Liver (tissue), 3 donors: ENCODE data around the gene CDH15.
A peak's percentile ranks its signal among the peaks of the same experiment; 100 is the strongest.

Experiments used
- GABPA ChIP-seq, 2 donors: IDR thresholded peaks in 1 of 2; conservative IDR thresholded peaks in 1 of 2; 2 replicates each; pipeline ENCODE4 v1.6.1; 2016; ENCODE audit warnings: antibody characterized with exemption in 2 of 2, mild to moderate bottlenecking in 1 of 2, moderate library complexity in 1 of 2
- TF ChIP-seq, protein P1 (sequence below): IDR thresholded peaks from 2 replicates; pipeline ENCODE4 v1.6.1; 2016; ENCODE audit warnings: antibody characterized with exemption, mild to moderate bottlenecking
- TF ChIP-seq, protein P2 (sequence below): fragments of 150-350 bp; IDR thresholded peaks from 2 replicates; pipeline ENCODE4 v1.5.1; 2017; ENCODE audit warnings: improper control_type of control experiment, low read depth, low read length; ENCODE audit not compliant: missing input control
- donor health status: healthy.
- donor health status: healthy.

GRCh38 chr16:89216315-89217137, 45.0 kb downstream of the CDH15 start:
- TF ChIP-seq, protein P1, sequence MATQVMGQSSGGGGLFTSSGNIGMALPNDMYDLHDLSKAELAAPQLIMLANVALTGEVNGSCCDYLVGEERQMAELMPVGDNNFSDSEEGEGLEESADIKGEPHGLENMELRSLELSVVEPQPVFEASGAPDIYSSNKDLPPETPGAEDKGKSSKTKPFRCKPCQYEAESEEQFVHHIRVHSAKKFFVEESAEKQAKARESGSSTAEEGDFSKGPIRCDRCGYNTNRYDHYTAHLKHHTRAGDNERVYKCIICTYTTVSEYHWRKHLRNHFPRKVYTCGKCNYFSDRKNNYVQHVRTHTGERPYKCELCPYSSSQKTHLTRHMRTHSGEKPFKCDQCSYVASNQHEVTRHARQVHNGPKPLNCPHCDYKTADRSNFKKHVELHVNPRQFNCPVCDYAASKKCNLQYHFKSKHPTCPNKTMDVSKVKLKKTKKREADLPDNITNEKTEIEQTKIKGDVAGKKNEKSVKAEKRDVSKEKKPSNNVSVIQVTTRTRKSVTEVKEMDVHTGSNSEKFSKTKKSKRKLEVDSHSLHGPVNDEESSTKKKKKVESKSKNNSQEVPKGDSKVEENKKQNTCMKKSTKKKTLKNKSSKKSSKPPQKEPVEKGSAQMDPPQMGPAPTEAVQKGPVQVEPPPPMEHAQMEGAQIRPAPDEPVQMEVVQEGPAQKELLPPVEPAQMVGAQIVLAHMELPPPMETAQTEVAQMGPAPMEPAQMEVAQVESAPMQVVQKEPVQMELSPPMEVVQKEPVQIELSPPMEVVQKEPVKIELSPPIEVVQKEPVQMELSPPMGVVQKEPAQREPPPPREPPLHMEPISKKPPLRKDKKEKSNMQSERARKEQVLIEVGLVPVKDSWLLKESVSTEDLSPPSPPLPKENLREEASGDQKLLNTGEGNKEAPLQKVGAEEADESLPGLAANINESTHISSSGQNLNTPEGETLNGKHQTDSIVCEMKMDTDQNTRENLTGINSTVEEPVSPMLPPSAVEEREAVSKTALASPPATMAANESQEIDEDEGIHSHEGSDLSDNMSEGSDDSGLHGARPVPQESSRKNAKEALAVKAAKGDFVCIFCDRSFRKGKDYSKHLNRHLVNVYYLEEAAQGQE = no peak
- TF ChIP-seq, protein P2, sequence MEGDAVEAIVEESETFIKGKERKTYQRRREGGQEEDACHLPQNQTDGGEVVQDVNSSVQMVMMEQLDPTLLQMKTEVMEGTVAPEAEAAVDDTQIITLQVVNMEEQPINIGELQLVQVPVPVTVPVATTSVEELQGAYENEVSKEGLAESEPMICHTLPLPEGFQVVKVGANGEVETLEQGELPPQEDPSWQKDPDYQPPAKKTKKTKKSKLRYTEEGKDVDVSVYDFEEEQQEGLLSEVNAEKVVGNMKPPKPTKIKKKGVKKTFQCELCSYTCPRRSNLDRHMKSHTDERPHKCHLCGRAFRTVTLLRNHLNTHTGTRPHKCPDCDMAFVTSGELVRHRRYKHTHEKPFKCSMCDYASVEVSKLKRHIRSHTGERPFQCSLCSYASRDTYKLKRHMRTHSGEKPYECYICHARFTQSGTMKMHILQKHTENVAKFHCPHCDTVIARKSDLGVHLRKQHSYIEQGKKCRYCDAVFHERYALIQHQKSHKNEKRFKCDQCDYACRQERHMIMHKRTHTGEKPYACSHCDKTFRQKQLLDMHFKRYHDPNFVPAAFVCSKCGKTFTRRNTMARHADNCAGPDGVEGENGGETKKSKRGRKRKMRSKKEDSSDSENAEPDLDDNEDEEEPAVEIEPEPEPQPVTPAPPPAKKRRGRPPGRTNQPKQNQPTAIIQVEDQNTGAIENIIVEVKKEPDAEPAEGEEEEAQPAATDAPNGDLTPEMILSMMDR = peak; percentile 63
- peak in 1 of 2 donors; percentile 56 for TF ChIP-seq GABPA (IDR thresholded peaks at IDR 0.05 in 1 of 2, conservative IDR thresholded peaks at IDR 0.05 in 1 of 2)
